ENCODE measurements around the gene CYP4B1. TPM values are rescaled to one million over a fixed set of nuclear protein-coding genes. Genes with fewer than 3 reads are reported as not detected.
A peak's percentile ranks its signal among the peaks of the same experiment; 100 is the strongest.

The CYP4B1 gene
- total RNA-seq, 1 experiment from 2014 or later, result 0.30 TPM

GRCh38 chr1:46772571-46772970 lies 26.3 kb upstream of the CYP4B1 start:
- CTCF ChIA-PET, result no interaction called here

More at GRCh38 chr1:46772571-46772970, 26.3 kb upstream of the CYP4B1 start:
- BruUV-seq (replicated peaks), result no TSS peak
- ChIA-PET POLR2A (no interaction called here), RAD21 (ENCODE audit: low non-redundant PET in 1 of 2, low total read pairs in 2 of 2, uncharacterized antibody in 2 of 2, unreplicated experiment in 2 of 2) (no interaction called here)
- no peaks in the 10 kb centered on the region for H3K79me2 ChIP-seq (ENCODE audit: insufficient read depth, low read length)
- no peaks in the 10 kb centered on the region for H3K36me3 ChIP-seq (ENCODE audit: control insufficient read depth in 1 of 2, insufficient read depth in 2 of 2, low read length in 2 of 2)
- no peak overlapping the region for H3K27ac ChIP-seq (ENCODE audit: low read depth, low read length)
- no peak overlapping the region for H3K9ac ChIP-seq (ENCODE audit: low read length)
- no peaks in the 10 kb centered on the region for H4K20me1 ChIP-seq (ENCODE audit: insufficient read depth)
- H3K9me2 ChIP-seq (ENCODE audit: insufficient read depth), result no peaks in the 10 kb centered on the region
- TF ChIP-seq FOSL1 (IDR thresholded peaks at IDR 0.05; ENCODE audit: low read depth) (no peak), SRF (IDR thresholded peaks at IDR 0.05; ENCODE audit: low read depth) (no peak), EZH2 (IDR thresholded peaks at IDR 0.05) (no peak), RAD21 (IDR thresholded peaks at IDR 0.05; ENCODE audit: low read depth) (no peak), YY1 (IDR thresholded peaks at IDR 0.05; ENCODE audit: extremely low read depth, insufficient replicate concordance, low read depth, low read length) (no peak), CTCF (IDR thresholded peaks at IDR 0.05 in 2 of 3, conservative IDR thresholded peaks at IDR 0.05 in 1 of 3; ENCODE audit: borderline replicate concordance in 1 of 3, insufficient read depth in 1 of 3, low read depth in 2 of 3, low read length in 2 of 3) (no peak), EGR1 (IDR thresholded peaks at IDR 0.05; ENCODE audit: low read depth) (no peak), SP1 (IDR thresholded peaks at IDR 0.05; ENCODE audit: low read depth) (no peak), SIN3A (IDR thresholded peaks at IDR 0.05; ENCODE audit: low read depth) (no peak), ZNF274 (IDR thresholded peaks at IDR 0.05; ENCODE audit: low read depth, low read length) (no peak), ZFX (IDR thresholded peaks at IDR 0.05) (no peak)
- TF ChIP-seq, protein P1, sequence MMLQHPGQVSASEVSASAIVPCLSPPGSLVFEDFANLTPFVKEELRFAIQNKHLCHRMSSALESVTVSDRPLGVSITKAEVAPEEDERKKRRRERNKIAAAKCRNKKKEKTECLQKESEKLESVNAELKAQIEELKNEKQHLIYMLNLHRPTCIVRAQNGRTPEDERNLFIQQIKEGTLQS (IDR thresholded peaks at IDR 0.05), result no peak
- TF ChIP-seq, protein P2, sequence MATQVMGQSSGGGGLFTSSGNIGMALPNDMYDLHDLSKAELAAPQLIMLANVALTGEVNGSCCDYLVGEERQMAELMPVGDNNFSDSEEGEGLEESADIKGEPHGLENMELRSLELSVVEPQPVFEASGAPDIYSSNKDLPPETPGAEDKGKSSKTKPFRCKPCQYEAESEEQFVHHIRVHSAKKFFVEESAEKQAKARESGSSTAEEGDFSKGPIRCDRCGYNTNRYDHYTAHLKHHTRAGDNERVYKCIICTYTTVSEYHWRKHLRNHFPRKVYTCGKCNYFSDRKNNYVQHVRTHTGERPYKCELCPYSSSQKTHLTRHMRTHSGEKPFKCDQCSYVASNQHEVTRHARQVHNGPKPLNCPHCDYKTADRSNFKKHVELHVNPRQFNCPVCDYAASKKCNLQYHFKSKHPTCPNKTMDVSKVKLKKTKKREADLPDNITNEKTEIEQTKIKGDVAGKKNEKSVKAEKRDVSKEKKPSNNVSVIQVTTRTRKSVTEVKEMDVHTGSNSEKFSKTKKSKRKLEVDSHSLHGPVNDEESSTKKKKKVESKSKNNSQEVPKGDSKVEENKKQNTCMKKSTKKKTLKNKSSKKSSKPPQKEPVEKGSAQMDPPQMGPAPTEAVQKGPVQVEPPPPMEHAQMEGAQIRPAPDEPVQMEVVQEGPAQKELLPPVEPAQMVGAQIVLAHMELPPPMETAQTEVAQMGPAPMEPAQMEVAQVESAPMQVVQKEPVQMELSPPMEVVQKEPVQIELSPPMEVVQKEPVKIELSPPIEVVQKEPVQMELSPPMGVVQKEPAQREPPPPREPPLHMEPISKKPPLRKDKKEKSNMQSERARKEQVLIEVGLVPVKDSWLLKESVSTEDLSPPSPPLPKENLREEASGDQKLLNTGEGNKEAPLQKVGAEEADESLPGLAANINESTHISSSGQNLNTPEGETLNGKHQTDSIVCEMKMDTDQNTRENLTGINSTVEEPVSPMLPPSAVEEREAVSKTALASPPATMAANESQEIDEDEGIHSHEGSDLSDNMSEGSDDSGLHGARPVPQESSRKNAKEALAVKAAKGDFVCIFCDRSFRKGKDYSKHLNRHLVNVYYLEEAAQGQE (IDR thresholded peaks at IDR 0.05; ENCODE audit: low read depth), result no peak
- no peak overlapping the region for H3K4me2 ChIP-seq (ENCODE audit: low read length)
- no peaks in the 10 kb centered on the region for H3K4me1 ChIP-seq (ENCODE audit: control insufficient read depth in 1 of 2, insufficient read depth in 2 of 2, low read length in 2 of 2)
- ATAC-seq, result peak; percentile 53; the same call in 1 of the 2 replicates
- H3K9me3 ChIP-seq (ENCODE audit: control insufficient read depth in 1 of 2, insufficient read depth in 1 of 2, low read depth in 1 of 2, low read length in 2 of 2), result peaks cover 9 to 11% of the 10 kb centered on the region in 2 experiments; a peak in 2 of 4 replicates
- intact Hi-C loops (cut with micrococcal nuclease), result no loop called here
- DNase-seq (ENCODE audit: low read depth, low spot score), result no peak
- no peaks in the 10 kb centered on the region for H3K27me3 ChIP-seq (ENCODE audit: insufficient read depth, low read length)
- H2AFZ ChIP-seq (ENCODE audit: low read depth, low read length, poor library complexity, severe bottlenecking), result no peak overlapping the region
- H3K4me3 ChIP-seq (replicated peaks in 1 of 2; ENCODE audit: low read depth in 1 of 2, low read length in 2 of 2), result no peak overlapping the region
